ENCODE results near the gene TGIF1. TPM values are rescaled to one million over a fixed set of nuclear protein-coding genes. Genes with fewer than 3 reads are reported as not detected.

TGIF1 gene
- total and polyA plus RNA-seq, 2 donors (not counting 1 experiment from before 2014, with no cell fraction given): 30.4 to 140 TPM

GRCh38 chr18:3442919-3443318 is 7.1 kb upstream of the TGIF1 start:
- no peaks in the 10 kb centered on the region for H3K27me3 ChIP-seq (replicated peaks in 1 of 4; ENCODE audit: control extremely low read depth in 1 of 4, control insufficient read depth in 3 of 4, insufficient read depth in 4 of 4, low read length in 3 of 4)
- intact Hi-C loops (cut with micrococcal nuclease): loop anchor here (10.0 kb wide), 1 partner anchor 788 kb away; the partner anchor contains the start of gene SMCHD1
- no peak overlapping the region for H3K27ac ChIP-seq (ENCODE audit: low read length in 2 of 2)
- H3K9ac ChIP-seq (ENCODE audit: low read length): no peak overlapping the region
- ChIA-PET POLR2A (interaction anchor here (1.6 kb wide), 1 partner anchor 151 kb away, joined by 4 read pairs; no protein-coding TSS in a partner anchor), CTCF (interaction anchor here (0.6 to 2.3 kb wide), 6 partner anchors 8 to 222 kb away, joined by 3 to 28 read pairs (median 8); no protein-coding TSS in a partner anchor)
- DNase-seq (no peak), ATAC-seq (ENCODE audit: low read depth) (no peak)
- 80% methylated on average over 1 of the region's 4 CpGs for WGBS (ENCODE audit: insufficient coverage)
- no peak overlapping the region for H2AFZ ChIP-seq (ENCODE audit: insufficient read depth, low read depth, low read length, poor library complexity, severe bottlenecking)
- no peaks in the 10 kb centered on the region for H4K20me1 ChIP-seq (ENCODE audit: control insufficient read depth, insufficient read depth, low read length, poor library complexity, severe bottlenecking)
- no peak overlapping the region for H3K4me3 ChIP-seq (ENCODE audit: control extremely low read depth in 1 of 5, extremely low read depth in 1 of 5, insufficient read depth in 1 of 5, low read depth in 2 of 5, low read length in 4 of 5)
- H3K79me2 ChIP-seq (ENCODE audit: control insufficient read depth, insufficient read depth, low read length): no peaks in the 10 kb centered on the region
- Mint-ChIP-seq H3K4me3 (no peak overlapping the region), H3K27ac (no peak overlapping the region), H3K27me3 (no peaks in the 10 kb centered on the region), H3K4me1 (peaks cover 13% of the 10 kb centered on the region), H3K9me3 (ENCODE audit: insufficient read depth) (no peaks in the 10 kb centered on the region)
- no peaks in the 10 kb centered on the region for H3K9me3 ChIP-seq (ENCODE audit: control extremely low read depth in 1 of 3, control insufficient read depth in 2 of 3, insufficient read depth in 1 of 3, low read length in 2 of 3)
- peaks cover 0 to 1% of the 10 kb centered on the region in 2 experiments for H3K36me3 ChIP-seq (replicated peaks in 1 of 2; ENCODE audit: control extremely low read depth in 1 of 2, control insufficient read depth in 1 of 2, extremely low read depth in 1 of 2, insufficient read depth in 2 of 2, low read length in 1 of 2)
- H3K4me2 ChIP-seq (replicated peaks; ENCODE audit: low read depth, low read length, poor library complexity, severe bottlenecking): no peak overlapping the region
- peaks cover 9 to 14% of the 10 kb centered on the region in 2 donors for H3K4me1 ChIP-seq (ENCODE audit: control insufficient read depth in 2 of 2, insufficient read depth in 2 of 2, low read length in 2 of 2)
- TF ChIP-seq CTCF (IDR thresholded peaks at IDR 0.05) (no peak), EZH2 (IDR thresholded peaks at IDR 0.05; ENCODE audit: borderline replicate concordance, insufficient read depth, low read depth, low read length, poor library complexity, severe bottlenecking) (no peak)

- peak overlapping the region; percentile 15 for H3K27ac Mint-ChIP-seq
- H3K4me2 ChIP-seq (replicated peaks; ENCODE audit: low read depth, low read length, poor library complexity, severe bottlenecking): no peak overlapping the region
- no peak for ATAC-seq (ENCODE audit: low read depth)
- H3K9me3 Mint-ChIP-seq (ENCODE audit: insufficient read depth): no peaks in the 10 kb centered on the region
- POLR2A ChIA-PET: interaction anchor here (0.7 kb wide), 1 partner anchor 158 kb away, joined by 5 read pairs; no protein-coding TSS in a partner anchor
- H3K27me3 ChIP-seq (replicated peaks in 1 of 4; ENCODE audit: control extremely low read depth in 1 of 4, control insufficient read depth in 3 of 4, insufficient read depth in 4 of 4, low read length in 3 of 4): no peaks in the 10 kb centered on the region
- no CpG with 5 or more reads among the region's 3 CpGs for WGBS (ENCODE audit: insufficient coverage)
- no peaks in the 10 kb centered on the region for H3K9me3 ChIP-seq (ENCODE audit: control extremely low read depth in 1 of 3, control insufficient read depth in 2 of 3, insufficient read depth in 1 of 3, low read length in 2 of 3)
- no peaks in the 10 kb centered on the region for H4K20me1 ChIP-seq (ENCODE audit: control insufficient read depth, insufficient read depth, low read length, poor library complexity, severe bottlenecking)
- no peak overlapping the region for H3K9ac ChIP-seq (ENCODE audit: low read length)
- H3K27ac ChIP-seq (ENCODE audit: low read length in 2 of 2): no peak overlapping the region
- H2AFZ ChIP-seq (ENCODE audit: insufficient read depth, low read depth, low read length, poor library complexity, severe bottlenecking): no peak overlapping the region
- no peaks in the 10 kb centered on the region for H3K79me2 ChIP-seq (ENCODE audit: control insufficient read depth, insufficient read depth, low read length)
- DNase-seq: no peak
- CTCF ChIA-PET: interaction anchor here (0.6 to 1.8 kb wide), 7 partner anchors 36 to 222 kb away, joined by 3 to 5 read pairs (median 3); no protein-coding TSS in a partner anchor
- intact Hi-C loops (cut with micrococcal nuclease): loop anchor here (10.0 kb wide), 1 partner anchor 789 kb away; the partner anchor contains the start of gene SMCHD1
- peaks cover 15% of the 10 kb centered on the region for H3K4me1 Mint-ChIP-seq
- no peak overlapping the region for H3K4me3 ChIP-seq (ENCODE audit: control extremely low read depth in 1 of 5, extremely low read depth in 1 of 5, insufficient read depth in 1 of 5, low read depth in 2 of 5, low read length in 4 of 5)
- H3K27me3 Mint-ChIP-seq: no peaks in the 10 kb centered on the region
- TF ChIP-seq CTCF (IDR thresholded peaks at IDR 0.05): no peak
- H3K4me1 ChIP-seq (ENCODE audit: control insufficient read depth in 2 of 2, insufficient read depth in 2 of 2, low read length in 2 of 2): peaks cover 9 to 14% of the 10 kb centered on the region in 2 donors
- no peak overlapping the region for H3K4me3 Mint-ChIP-seq
- peaks cover 0 to 1% of the 10 kb centered on the region in 2 experiments for H3K36me3 ChIP-seq (replicated peaks in 1 of 2; ENCODE audit: control extremely low read depth in 1 of 2, control insufficient read depth in 1 of 2, extremely low read depth in 1 of 2, insufficient read depth in 2 of 2, low read length in 1 of 2)
Observed at GRCh38 chr18:3444296-3444695, 5.7 kb upstream of the TGIF1 start.
